Esophagus muscularis mucosa (tissue), 4 donors: ENCODE data around the gene PI4K2A.

Experiments
- CTCF ChIP-seq, 3 experiments: fragments of 200-600 bp in 2 of 3; fragments of 450-650 bp in 1 of 3; sonication (generic) in 2 of 3; IDR thresholded peaks; one replicate each; pipeline ENCODE4 v1.5.1; 2017 to 2019; ENCODE audit warnings: antibody characterized with exemption in 3 of 3, mild to moderate bottlenecking in 2 of 3, moderate library complexity in 1 of 3
- EP300 ChIP-seq: sonication (generic); formaldehyde crosslinking; IDR thresholded peaks from one replicate; pipeline ENCODE4 v1.6.1; 2017; ENCODE audit warnings: antibody characterized with exemption
- POLR2A ChIP-seq: fragments of 450-650 bp; IDR thresholded peaks from one replicate; pipeline ENCODE4 v1.6.1; 2017; ENCODE audit warnings: antibody characterized with exemption, moderate library complexity, mild to moderate bottlenecking, low read depth
- POLR2AphosphoS5 ChIP-seq, 2 donors: sonication (generic); formaldehyde crosslinking; IDR thresholded peaks; one replicate each; pipeline ENCODE4 v1.6.1; 2017; ENCODE audit warnings: antibody characterized with exemption in 2 of 2

- TF ChIP-seq POLR2A: no peak
- TF ChIP-seq CTCF (IDR thresholded peaks at IDR 0.05): no peak
- no peak for TF ChIP-seq EP300
- no peak for TF ChIP-seq POLR2AphosphoS5 (IDR thresholded peaks at IDR 0.05)
Measured at GRCh38 chr10:97715259-97715874, 74.9 kb downstream of the PI4K2A start.
